Stimulated activated CD4-positive, alpha-beta T cell treated with anti-CD3 and anti-CD28 coated beads, TNF-alpha, amount 100 ng/mL, for 24 hours (primary cell): ENCODE measurements around the gene GDPD3.

Source experiments
- DNase-seq, 3 experiments: peaks; one replicate each; pipeline ENCODE4 v3.0.0-alpha.2; 2020; ENCODE audit warnings: low read depth in 3 of 3

GDPD3 gene

GRCh38 chr16:30078744-30079143, 34.6 kb downstream of the GDPD3 start:
- no peak for DNase-seq

DNA sequence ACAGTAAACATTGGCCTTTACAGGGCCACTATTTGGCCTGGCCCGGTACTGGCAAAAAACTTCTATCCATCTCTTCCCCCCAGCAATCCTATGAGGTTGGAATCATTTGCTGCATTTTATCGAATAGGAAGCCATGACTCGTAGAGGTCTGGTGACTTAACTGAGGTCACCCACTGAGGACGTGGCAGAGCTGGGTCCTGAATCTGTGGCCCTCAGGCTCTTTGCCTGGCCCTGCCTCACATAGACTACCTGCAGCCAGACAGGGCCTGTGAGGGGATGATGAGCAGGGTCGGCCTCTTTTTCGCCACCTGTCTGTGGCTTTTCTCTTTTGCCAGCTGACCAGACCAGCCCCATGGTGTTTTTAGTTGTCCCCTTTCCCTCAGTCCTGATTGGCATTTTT, 35.7 kb downstream of the GDPD3 start:
- no peak for DNase-seq

DNA sequence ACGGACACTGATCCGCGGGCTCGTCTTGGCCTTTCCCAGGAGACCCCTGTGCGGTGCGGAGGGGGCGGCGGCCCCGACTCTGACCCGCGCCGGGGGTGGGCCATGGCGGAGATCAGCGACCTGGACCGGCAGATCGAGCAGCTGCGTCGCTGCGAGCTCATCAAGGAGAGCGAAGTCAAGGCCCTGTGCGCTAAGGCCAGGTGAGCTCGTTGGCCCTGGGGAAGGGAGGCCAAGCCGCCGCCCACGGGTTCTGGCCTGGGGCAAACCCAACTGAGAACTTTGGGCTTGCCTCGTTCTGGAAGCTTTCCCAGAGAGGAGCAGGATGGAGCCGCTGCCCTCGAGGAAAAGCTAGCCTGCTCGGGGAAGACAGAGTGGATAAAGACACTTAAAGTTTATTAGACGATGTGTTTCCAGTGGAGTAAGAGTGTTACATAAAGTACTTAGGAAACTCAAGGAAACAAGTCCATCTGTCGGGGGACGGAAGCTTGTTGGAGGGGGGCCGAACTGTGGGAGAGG, 37.0 kb downstream of the GDPD3 start:
- DNase-seq = no peak

DNA sequence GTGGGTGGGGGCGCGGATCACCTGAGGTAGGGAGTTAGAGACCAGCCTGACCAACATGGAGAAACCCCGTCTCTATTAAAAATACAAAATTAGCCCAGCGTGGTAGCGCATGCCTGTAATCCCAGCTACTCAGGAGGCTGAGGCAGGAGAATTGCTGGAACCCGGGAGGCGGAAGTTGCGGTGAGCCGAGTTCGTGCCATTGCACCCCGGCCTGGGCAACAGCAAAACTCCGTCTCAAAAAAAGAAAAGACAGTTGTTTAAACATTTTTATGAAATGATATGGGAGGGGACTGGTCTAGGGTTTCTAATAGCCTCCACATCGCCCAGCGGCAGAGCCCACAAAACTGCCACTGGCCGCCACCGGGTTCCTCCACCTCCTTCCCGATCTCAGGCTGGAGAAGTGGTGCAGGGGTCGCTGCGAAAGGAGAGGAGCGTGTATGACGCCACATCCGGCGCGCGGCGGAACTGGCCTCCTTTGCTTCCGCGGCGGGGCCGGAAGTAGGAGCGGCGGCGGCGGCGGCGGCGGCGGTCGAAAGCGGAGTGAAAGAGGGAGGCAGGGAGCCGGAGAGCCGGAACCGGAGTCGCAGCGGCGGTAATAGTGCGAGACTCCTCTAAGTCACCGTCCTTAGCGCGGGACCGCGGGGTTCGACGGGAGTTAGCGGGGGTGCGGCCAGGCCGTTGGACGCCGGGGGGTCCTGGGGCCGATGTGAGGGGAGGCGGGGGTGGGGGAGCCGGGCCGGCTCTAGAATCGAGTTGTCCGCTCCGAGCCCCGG, 37.6 kb downstream of the GDPD3 start, which contains the start of gene PPP4C:
Gene PPP4C, plus strand, starts transcription at position 492 of the 773 bp plus-strand sequence. CDS start 384 bp downstream, outside the sequence.
- DNase-seq = peak; percentile 80 to 91 (median 82)

- DNase-seq = no peak
Measured at GRCh38 chr16:30070490-30070889, 42.8 kb downstream of the GDPD3 start.

DNA sequence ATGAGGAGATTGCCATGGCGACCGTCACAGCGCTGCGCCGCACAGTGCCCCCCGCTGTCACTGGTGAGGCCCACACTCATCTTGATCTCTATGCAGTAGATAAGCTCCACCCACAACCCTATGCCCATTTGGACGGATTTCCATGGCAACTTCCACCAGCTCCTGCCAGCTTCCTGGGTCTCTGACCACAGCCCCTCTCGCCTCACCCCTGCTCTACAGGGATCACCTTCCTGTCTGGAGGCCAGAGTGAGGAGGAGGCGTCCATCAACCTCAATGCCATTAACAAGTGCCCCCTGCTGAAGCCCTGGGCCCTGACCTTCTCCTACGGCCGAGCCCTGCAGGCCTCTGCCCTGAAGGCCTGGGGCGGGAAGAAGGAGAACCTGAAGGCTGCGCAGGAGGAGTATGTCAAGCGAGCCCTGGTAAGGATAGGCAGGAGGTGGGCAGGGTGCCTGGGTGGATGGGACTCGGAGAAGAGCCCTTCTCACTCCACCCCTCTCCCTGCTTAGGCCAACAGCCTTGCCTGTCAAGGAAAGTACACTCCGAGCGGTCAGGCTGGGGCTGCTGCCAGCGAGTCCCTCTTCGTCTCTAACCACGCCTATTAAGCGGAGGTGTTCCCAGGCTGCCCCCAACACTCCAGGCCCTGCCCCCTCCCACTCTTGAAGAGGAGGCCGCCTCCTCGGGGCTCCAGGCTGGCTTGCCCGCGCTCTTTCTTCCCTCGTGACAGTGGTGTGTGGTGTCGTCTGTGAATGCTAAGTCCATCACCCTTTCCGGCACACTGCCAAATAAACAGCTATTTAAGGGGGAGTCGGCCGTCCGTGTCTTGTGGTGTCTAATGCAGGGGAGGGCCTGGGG, 43.5 kb downstream of the GDPD3 start:
- DNase-seq = no peak

DNA sequence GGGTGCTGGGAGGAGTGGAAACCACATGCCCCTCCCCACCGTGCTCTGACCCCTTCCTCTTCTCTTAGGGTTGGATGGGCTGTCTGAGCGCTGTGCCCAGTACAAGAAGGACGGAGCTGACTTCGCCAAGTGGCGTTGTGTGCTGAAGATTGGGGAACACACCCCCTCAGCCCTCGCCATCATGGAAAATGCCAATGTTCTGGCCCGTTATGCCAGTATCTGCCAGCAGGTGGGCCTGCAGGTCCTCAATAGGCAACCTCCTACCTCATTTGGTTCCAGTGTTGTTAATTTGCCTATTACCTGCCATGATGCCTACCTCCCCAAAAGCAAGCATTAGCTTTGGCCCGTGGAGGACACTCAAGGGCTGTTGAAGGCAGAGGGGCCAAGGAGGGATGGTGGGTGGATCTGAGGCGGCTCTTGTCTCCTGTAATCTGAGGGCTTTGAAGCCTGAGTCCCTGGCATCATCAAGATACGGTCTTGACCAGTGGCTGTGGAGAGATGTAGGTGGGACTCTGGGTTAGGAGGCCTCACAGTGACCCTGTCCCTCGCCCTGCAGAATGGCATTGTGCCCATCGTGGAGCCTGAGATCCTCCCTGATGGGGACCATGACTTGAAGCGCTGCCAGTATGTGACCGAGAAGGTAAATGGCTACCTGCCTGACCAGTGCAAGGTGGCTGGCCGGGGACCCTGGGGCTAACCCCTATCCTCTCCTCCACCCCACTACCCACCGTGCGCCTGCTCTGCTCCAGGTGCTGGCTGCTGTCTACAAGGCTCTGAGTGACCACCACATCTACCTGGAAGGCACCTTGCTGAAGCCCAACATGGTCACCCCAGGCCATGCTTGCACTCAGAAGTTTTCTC, 44.4 kb downstream of the GDPD3 start:
- no peak for DNase-seq

- DNase-seq = no peak
Measured at GRCh38 chr16:30068333-30068732, 45.0 kb downstream of the GDPD3 start.

DNA sequence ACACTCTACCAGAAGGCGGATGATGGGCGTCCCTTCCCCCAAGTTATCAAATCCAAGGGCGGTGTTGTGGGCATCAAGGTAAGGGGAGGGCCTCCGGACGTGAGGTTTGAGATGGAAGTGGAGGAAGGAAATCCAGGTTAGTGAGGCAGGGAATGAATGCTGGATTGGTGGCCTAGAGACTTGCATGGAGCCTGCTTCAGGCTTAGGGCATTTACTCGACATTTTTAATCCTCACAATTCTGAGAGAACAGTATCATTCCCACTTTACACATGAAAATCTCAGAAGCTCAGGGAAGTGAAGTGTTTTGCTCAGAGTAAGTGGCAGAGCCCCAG, 45.8 kb downstream of the GDPD3 start:
- no peak for DNase-seq

DNA sequence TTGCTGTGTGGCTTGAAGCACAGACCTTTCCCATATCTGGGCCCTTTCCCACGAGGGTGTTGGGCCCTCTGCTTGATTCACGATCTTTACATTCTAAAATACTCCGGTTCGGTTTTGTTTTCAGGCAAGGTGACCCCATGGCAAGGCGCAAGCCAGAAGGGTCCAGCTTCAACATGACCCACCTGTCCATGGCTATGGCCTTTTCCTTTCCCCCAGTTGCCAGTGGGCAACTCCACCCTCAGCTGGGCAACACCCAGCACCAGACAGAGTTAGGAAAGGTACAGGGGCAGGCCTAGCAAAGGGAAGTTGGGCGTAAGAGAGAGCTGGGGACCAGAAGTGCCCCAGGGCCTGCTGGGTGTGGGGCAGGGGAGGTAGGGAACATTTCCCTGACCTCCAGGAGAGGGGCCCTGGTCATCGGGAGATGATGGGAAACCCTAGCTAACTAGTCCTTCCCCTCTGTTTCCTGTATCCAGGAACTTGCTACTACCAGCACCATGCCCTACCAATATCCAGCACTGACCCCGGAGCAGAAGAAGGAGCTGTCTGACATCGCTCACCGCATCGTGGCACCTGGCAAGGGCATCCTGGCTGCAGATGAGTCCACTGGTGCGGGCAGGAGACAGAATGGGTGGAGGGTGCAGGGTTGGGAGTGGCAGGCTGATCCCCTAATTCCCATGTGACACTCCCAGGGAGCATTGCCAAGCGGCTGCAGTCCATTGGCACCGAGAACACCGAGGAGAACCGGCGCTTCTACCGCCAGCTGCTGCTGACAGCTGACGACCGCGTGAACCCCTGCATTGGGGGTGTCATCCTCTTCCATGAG, 46.4 kb downstream of the GDPD3 start:
- no peak for DNase-seq

DNA sequence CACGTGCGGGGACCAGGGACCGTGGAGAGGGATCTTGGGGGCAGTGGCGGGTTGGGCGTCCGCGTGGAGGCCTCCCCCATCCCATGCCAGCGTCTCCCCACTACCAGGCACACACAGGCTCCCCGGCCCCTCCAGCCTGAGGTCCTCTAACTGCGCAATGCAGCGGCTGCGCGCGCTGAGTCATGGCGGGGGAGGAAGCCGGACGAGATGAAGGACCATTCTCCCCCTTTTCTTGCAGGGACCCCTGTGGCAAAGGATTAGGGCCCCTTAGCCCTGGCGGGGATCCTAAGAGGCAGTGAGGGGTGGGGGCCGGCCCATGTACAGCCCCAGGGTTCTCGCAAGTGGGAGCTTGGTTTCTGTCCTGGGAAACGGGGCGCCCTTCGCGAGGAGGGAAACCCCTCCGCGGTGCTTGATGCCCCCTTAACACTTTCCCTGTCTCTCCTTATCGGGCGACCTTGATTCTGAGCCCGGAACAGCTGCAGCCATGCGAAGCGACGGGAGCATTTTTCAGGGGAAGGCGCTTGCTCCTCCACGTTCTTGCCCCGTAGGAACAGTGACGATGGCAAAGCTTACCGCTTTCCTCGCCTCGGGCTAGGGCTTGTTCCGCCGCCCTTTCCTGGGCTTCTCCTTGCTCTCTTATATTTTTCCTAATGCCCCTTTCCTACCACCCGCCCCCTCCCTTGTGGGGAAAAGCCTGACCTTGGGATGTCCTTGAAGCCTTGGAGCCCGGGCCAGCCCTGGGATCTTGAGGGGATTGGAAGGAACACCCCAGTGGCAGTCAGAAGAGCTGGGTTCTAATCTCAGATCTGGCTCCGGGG, 47.2 kb downstream of the GDPD3 start:
- no peak for DNase-seq

DNA sequence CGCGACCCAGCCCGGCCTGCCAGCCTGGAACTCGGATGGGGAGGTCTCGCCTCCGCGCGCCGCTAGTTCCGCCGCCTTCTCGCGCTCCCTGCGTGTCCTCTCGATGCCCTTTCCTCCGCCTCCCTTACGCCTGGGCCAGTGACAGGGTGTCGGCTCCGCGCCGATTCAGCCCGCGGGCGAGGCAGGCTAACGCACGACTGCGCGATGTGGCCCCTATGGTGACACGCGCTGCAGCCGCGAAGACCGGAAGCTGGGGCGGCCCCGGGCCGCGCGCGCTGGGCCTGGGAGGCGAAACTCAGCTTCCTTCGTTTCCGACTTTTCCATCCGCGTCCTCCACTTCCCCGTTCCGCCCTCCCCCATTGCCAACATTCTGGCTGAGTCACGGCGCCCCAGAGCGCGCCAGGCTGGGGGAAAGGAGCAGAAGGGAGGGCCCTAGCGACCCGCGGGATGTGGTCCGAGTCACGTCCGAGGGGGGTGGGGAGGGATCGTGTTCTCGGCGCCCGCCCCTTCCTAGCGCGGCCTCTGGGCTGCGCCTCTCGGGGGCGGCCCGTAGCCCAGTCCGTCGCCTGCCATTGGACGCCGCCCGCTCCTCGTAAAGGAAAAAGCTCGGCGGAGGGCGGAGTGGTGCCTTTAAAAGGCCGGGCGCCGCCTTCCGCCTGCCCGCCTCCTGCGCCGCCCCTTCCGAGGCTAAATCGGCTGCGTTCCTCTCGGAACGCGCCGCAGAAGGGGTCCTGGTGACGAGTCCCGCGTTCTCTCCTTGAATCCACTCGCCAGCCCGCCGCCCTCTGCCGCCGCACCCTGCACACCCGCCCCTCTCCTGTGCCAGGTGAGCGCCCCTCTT, 48.0 kb downstream of the GDPD3 start, which contains the start of gene ALDOA:
Gene ALDOA, plus strand, starts transcription at position 659 of the 841 bp plus-strand sequence. CDS start 1,138 bp downstream, outside the sequence.
- peak; percentile 91 to 98 (median 94) for DNase-seq

DNA sequence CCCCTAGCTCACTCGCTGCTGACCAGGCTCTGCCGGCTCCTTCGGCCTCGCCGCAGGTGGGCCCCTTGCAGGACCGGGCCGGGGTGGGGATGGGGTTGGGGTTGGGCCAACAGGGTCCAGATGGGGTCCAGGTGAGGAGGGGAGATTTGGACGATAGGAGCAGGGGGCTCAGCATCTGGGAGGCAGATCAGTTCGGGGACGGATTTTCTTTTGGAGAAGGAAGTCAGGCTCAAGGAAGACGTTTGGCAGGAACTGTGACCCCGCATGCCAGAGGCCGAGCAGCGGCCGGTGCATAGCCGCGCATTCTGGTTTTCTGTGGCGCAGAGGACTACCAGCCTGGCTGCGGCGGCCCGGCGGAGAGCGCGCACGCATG, 48.6 kb downstream of the GDPD3 start:
- DNase-seq = no peak

DNA sequence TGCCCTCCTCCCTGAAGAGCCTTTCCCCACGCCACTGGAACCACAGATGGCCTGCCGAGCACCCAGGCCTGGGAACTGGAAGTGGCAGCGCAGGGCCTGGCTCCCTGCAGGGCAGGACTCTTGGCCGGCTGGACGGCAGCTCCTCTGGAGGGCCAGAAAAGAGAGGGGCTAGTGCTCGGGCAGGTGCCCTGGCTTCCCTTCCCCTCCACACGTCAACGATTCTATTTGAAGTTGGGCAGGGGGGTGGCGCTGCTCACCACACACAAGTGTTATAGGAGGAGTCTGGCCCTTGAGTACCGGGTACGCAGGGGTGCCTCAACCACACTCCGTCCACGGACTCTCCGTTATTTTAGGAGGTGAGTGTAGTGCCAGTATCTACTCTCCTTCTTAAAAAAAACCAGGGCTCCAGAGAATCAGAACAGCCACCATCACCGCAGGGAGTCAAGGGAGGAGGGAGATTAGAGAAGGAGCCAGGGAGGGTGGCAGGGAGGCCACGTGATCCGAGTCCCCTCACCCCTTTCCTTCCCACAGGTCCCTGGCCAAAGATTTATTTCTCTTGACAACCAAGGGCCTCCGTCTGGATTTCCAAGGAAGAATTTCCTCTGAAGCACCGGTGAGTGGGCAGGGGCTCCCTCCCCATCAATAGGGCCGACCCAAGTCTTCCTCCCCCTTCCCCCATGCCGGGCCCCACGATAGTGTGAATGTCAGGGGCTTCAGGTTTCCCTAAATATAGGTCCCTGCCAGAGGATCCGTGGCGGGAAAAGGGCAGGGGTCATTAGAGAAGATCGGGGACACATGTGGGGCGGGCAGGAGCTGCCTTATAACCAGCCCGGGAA, 49.2 kb downstream of the GDPD3 start:
- DNase-seq = peak in 2 of 3 experiments; percentile 54 to 78

DNA sequence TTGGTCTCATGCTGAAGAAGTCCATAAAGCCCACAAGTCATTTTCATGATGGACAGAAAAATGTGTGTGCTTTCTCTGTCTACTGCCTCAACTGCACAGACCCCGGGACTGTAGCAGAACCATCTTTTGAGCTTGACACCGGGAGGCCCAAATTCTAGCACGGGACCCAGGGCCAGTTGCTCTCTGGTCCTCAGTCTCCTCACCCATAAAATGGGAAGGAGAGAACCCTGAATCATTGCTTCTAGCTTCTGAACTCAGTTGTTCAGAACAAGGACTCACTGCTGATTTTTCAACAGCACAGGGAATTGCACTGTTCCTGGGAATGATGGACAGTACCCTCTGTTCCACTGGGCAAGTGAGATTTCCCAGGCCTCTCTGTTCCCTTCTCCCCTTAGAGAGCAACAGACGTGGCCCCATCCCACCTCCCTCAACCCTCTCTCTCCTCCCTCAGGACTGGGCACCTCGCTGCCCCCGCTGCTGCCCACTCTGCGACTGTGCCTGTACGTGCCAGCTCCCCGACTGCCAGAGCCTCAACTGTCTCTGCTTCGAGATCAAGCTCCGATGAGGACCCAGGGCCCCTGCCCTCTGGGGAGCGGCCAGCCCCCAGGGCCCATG, 50.0 kb downstream of the GDPD3 start:
- no peak for DNase-seq

- no peak for DNase-seq
Measured at GRCh38 chr16:30060836-30061554, 52.3 kb downstream of the GDPD3 start.

GRCh38 chr16:30060346-30060745, 53.0 kb downstream of the GDPD3 start:
- no peak for DNase-seq
